Esophagus mucosa (tissue), 1 donor: Measurements from ENCODE around the gene UBXN1. TPM values are rescaled to one million over a fixed set of nuclear protein-coding genes. Genes with fewer than 3 reads are reported as not detected.

ENCODE experiments used
- ATAC-seq: fragments of 200-7000 bp; cut with Tn5 transposase; one replicate; pipeline ENCODE4 v1.9.1; 2020
- total RNA-seq: library from RNA; stranded (reverse); gene quantifications from one replicate; pipeline ENCODE4 v1.2.4, GENCODE V29; 2023
- donor health status: DM: yes; HTN: yes; CAD: no.

UBXN1 gene, protein sequence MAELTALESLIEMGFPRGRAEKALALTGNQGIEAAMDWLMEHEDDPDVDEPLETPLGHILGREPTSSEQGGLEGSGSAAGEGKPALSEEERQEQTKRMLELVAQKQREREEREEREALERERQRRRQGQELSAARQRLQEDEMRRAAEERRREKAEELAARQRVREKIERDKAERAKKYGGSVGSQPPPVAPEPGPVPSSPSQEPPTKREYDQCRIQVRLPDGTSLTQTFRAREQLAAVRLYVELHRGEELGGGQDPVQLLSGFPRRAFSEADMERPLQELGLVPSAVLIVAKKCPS
- 65.6 TPM for total RNA-seq

DNA sequence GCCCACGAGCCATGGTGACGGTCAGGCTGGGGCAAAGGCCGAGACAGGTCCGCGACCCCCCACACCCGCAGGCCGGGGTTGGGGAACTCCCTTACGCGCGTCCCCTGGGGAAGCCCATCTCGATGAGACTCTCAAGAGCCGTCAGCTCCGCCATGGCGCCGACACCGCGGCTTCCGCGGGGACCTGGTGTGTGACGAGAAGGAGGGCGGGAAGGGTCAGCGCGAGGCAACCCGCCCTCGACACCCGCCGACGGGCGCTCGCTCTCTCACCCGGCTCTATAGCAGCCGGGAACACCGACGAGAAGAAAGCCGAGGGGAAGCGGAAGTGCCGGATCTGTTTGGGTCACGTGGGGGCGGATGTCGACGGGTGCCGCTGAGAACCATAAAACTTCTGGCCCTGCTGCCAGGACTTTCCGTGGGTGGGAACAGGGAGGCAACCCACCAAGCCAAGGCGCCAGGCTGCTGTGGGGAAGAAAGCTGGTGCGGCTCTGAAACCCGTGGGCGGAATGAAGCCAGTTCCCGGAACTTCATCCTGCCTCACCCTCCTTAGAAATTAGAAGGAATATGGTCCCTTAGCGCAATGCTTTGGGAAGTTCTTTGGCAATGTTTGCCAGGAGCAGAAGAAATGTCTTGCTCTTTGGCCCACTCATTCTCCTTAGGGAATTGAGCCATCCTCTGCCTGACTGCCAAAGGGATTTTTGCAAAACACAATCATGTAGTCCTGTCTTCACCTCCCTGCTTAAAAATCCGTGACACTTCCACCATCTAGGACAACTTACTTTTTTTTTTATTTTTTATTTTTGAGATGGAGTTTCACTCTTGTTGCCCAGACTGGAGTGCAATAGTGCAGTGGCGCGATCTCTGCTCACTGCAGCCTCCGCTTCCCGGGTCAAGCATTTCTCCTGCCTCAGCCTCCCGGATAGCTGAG, at the start of gene UBXN1:
UBXN1 (minus strand) TSS at position 304 of the 927 bp plus-strand sequence; CDS start at position 154, 150 bp downstream.
- peak; percentile 84 for ATAC-seq

DNA sequence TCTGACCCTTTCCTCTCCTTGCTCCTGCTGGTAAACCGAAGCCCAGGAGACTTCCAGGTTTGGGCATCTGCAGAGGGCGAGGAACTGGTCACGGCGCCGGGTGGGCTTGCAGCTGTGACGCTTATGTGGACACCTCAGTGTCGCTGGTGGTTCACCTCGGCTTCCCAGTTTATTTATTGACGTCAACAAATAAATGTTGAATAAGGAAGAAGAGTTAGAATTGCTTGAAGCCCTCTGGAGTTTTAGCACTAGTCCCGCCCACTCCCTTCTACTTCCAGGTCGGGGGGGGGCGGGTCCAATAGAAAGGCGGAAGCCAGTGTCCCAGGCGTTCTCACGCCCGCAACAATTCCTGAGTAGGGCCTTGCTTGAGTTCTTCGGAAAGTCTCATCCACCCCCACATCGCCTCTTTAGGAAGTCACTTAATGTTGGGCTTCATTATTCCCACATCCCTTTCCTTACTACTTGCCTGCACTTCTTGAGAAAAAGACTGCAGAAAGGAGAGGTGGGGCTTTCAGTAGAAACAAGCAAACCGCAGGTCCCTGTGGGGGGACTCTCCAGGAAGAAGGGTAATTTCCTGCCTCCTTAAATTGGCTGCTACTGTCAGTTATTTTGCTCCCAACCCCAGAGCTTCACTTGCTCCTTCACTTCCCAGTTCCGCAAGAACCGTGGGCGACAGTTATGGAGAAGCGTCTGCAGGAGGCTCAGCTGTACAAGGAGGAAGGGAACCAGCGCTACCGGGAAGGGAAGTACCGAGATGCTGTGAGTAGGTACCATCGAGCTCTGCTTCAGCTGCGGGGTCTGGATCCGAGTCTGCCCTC, 49.5 kb upstream of the UBXN1 start, which contains the start of gene TTC9C:
TTC9C (plus strand) TSS at position 316 of the 818 bp plus-strand sequence; CDS start at position 679, 363 bp downstream.
- peak; percentile 55 for ATAC-seq

DNA sequence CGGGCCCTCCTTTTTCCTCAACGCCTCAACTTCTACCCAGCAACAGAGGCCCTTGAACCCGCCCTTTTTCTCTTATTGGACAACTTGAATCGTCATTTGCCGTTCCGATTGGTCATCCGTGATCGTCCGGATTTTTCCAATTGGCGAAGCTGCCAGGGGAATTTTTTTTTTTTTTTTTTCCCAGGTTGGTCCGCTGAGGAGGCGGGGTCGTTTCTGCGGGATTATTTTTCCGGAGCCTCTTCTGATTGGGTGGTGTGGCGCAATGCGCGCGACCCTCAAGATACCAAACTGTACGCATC, 48.9 kb upstream of the UBXN1 start:
- peak; percentile 74 for ATAC-seq

DNA sequence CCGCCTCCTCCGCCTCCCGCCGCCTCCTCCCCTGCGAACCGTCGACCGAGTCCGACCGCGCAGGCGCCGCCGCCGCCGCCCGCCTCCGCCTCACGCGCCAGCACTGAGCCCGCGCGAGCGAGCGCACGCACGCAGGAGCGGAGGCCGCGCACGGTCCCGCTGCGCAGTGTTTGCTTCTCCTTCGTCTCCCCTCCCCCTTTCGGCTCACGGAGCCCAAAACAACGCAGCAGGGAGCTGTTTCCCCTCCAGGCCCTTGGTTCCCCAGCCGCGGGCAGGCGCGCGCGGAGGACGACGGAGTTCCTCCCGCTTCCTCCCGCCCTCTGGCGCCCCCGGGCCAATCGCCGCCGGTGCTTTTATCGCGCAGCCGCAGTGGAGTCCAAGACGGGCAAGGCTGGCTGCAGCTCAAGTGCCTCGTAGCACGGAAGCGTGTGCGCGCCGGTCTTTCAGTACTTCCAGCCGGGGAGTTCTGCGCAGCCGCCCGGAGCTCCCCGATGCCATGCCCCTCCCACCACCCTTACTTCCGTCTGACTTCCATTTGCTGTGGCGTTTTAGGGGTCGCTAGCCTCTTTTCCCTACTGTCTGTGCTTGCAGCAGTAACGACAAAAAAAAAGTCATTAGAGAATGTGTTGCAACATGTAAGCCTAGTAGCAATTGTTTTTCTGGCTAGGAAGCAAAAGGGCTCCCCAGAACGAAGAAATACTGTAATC, 48.4 kb upstream of the UBXN1 start, which contains the start of gene HNRNPUL2:
HNRNPUL2 (minus strand) TSS at position 293 of the 707 bp plus-strand sequence. CDS start 301 bp downstream, outside the sequence.
- ATAC-seq = peak; percentile 94

DNA sequence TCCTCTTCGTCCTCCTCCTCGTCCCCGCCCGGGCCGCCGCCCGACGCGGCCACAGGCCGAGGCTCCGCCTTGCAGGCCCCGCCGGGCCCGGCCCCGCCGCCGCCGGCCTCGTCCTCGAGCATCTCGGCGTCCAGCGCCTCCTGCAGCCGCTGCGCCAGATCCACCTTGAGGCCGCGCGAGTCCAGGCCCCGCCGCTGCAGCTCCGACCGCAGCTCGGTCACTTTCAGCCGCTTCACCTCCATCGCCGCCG, 48.0 kb upstream of the UBXN1 start:
- ATAC-seq = peak; percentile 22

DNA sequence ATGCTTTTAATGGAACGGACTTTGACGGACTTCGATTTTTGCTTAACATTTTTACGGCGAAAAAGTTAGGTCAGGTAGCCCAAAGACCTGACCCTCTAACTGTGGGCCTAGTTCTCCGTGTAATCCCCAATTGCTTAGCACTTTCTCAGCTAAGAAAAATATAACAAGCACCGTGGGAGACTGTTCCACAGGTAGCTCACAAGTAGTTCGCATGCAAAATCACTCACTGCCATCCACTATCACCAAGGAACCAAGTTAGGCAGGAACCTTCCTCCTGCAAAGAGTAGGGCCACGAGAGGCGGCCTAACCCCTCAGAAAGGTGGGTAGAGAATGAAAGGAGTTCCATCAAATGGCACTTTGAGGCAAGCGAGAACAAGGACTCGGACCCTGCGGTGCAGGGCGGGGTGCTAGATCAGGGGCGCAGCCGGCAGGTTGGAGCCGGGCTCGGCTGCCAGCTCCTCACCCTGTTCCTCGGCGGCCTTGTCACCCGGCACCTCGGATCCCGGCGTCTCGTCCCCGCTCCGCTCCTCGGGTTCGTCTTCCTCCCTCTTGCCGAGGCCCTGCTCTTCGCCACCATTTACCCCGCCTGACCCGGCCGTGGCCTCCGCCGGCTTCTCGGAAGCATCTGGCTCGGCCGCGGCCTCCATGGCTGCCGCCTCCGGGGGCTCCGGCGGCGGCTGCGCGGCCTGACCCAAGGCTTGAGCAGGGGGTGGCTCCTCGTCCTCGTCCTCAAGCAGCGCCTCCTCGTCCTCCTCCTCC, 47.5 kb upstream of the UBXN1 start:
- ATAC-seq = no peak

DNA sequence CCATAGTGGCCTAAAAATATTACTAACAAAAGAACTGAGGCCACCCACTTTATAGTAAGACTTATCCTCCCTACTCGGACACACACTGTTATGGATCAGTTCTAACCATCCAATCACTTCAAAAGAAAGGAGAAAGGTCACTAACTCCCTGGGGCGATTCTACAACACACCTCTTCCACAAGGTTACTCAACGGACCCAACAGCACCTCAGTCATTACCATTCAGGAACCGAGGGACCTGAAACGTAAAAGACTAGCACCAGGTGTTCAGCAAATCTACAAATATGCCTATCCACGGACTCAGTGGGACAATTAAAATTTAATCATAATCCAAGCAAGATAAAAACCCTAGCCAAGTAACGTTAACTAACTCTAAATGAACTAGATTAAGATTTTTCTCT, 46.8 kb upstream of the UBXN1 start:
- no peak for ATAC-seq

DNA sequence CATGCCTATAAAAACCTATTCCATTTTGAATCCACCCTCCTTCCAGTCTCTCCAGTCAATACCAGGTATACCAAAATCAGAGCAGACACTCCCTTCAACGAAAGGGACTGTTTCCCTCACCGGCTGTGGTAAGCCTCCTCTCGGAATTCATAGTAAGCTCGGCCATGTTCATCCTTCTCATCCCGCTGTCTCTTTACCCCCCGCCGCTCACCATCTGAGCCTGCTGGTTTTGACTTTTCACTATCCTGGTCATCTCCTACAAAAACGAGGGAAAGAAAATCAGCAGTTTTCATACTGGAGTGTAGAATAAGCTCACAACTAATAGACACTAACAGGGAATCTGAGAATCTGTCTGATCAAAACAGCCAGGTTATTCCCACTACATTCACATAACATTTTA, 45.3 kb upstream of the UBXN1 start:
- no peak for ATAC-seq

DNA sequence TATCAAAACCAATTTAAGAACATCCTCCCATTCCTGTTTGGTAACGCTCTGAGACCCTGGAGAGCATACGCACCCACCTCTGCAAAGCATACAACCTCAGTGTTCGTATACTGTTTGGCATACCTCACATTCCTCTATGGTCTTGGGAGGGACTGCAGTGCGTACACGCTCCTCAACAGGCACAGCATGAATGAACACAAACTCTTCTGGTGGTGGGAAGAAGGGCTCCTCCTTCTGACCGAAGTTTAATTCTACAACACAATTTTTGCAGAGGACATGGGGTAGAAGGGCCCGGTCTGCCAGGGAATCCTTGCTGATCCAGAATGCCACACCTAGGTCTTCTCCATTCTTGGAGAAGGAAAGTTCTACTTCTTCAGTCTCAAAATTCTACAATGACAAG, 43.1 kb upstream of the UBXN1 start:
- no peak for ATAC-seq

DNA sequence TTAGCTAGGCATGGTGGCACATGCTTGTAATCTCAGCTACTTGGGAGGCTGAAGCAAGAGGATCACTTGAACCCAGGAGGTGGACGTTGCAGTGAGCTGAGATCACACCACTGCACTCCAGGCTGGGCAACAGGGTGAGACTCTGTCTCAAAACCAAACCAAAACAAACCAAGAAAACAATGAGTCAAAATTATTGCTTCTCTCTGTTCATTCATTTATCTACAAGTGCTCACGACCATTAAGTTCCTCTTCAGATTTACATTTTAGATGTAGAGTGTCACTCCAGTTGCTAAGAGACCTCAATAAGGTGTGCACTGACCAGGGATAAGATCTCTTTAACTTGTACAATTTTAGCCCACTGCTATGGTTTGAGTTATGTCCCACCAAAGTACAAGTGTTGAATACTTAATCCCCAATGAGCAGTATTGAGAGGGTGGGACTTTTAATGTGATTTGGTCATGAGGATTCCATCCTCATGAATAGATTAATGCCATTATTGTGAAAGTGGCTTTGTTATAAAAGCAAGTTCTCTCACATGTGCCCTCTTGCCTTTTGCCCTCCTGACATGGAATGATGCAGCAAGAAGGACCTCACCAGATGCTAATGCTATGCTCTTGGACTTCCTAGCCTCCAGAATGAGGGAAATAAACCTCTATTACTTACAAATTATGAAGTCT, 40.6 kb upstream of the UBXN1 start:
- ATAC-seq = no peak

DNA sequence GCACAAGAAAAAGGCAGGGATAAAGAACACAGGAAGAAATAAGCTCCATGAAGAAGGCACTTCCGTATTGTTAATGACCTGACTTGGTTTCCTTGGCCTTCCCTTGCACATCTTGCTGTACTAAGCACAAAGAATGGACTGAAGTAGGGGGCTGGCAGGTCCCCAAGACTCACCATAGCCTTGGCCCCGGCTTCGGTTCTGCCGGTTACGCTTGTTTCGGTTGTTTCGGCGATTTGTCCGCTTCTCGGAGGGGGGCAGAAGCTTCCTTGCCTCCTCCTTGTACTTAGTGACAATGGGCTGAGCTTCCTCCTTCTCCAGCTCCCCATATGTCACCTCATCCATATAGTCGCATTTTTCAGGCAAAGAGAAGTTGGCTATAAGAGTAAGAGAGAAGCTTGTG, 37.9 kb upstream of the UBXN1 start:
- no peak for ATAC-seq

DNA sequence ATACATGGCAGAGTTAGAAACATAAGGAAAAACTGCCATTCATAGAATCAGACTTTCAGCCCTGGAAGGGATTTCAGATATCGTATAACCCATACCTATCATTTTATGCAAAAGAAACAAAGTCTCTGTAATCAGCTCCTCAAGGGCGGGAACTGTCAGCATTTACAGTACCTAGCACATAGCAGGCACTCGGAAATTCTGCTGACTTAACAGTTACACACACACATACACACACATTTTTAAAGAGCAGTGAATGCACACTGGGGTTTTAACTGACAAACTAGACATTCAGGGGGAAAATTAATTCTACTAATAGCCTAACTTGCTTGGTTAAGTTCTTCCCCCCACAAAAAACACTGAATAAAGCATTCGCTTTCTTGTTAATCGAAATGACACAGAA, 37.3 kb upstream of the UBXN1 start:
- ATAC-seq = no peak

DNA sequence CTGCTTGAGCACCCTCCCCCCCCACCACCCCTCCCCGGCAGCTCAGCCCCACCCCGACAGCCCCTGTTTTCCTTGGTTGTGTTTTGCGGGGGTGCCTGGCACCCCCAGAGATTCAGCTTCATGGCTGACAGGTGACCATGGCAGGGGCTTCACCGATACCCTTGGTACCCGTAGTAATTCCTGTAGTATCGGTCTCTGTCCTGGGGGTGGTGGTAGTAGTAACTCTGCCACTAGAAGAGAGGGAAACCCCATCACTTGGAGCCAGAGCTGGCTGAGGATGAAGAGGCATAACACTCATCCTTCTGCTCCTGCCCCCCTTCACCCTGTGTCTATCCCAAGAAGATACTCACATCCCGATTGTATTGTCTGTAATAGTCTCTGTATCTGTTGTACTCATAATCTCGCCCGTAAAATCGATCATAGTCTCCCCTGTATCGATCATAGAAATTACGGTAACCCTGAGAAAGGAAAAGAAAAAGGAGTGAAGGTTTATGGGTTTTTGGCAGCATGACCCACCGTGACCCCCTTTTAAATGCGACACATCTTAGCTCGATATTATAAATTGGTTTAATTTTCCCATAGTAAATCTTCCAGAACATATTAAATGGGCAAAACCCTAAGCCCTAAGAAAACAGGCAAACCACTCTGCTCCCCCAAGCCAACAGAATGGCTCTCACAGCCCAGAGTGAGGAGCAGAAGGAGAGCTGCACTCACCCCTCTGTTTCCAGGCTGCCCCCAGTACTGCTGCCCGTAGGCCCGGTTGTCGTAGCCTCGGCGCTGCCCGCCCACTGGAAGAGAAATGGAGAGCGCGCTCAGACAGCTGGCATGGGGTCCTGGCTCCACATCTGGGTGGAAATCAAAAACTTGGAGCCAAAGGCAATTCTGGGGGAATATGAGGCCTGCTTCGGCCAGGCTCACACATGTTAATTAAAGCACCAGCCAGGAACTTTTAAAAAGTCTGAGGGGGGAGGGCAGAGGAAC, 36.6 kb upstream of the UBXN1 start:
- ATAC-seq = no peak

DNA sequence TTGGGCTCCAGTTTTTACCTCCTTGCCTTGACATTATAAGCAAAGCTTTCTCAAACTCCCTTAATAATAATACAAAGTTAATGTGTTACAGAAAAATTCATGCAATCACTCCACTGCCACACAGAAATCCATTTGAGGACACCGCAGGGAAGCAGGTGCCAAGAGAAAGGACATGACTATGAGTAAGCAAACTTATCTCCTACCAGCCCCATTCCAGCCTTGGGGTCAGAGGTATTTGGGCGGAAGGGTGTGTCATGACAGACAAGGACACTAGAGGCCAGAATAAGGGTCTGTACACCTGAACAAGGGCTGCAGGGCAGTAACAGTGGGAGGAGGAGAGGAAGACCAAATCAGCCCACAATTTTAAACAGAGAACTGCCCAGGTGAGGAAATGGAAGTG, 34.5 kb upstream of the UBXN1 start:
- ATAC-seq = no peak

DNA sequence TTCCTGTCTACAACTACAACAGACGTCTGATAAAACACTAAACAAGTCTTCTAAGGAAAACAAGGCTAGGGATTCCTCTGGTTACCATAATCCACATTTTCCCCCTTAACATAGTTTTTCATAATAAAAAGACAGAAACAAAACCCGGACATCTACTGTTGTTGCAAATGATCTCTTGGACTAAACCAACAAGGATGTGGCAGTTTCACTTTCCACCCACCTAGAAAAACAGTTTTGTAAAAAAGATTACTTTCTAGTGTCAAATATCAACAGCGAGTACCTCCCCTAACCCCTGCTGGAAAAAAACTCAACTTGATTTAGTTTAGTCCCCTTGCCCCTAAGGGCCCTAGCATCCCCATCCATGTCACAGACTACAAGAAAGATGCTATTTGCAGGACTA, 34.0 kb upstream of the UBXN1 start:
- no peak for ATAC-seq

DNA sequence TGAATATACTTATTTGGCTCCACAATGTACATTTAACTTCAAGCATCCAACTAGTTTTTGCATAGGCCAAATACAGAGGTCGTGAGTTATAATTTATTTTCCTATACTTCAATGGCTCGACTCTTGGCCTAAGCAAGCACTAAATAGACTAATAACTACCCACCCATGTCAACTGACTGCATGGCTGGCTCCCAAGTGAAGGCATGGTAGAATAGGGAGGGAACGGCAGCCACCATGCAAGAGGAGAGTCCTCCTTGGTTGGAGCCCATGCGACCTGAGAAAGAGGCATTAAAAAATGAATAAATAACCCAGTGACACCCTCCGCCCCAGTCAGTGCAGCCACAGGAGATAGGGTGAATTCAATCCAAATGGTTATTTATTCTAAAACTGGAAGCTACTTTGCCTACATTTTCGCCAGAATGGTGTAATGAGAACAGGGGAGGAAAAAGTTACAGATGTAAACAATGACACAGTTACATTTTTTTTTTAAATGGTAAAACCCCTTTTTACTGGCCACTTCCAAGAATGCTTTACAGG, 33.5 kb upstream of the UBXN1 start:
- no peak for ATAC-seq

DNA sequence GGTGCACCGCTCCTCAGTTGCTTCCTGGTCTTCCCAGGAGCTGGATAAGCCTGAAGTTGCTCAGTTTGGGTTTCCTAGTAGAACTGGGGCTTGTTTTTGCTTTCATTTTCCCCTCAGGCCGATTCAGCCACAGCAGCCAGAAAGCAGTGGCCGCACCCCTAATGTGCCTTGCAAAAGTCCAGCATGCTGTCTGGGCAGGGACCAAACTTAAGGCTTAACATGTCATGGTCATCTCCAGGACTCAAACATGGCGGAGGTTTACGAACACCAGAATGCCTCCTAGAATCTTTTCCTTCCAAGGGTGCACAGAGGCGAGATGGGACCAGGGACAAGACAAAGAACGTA, 31.1 kb upstream of the UBXN1 start:
- no peak for ATAC-seq

DNA sequence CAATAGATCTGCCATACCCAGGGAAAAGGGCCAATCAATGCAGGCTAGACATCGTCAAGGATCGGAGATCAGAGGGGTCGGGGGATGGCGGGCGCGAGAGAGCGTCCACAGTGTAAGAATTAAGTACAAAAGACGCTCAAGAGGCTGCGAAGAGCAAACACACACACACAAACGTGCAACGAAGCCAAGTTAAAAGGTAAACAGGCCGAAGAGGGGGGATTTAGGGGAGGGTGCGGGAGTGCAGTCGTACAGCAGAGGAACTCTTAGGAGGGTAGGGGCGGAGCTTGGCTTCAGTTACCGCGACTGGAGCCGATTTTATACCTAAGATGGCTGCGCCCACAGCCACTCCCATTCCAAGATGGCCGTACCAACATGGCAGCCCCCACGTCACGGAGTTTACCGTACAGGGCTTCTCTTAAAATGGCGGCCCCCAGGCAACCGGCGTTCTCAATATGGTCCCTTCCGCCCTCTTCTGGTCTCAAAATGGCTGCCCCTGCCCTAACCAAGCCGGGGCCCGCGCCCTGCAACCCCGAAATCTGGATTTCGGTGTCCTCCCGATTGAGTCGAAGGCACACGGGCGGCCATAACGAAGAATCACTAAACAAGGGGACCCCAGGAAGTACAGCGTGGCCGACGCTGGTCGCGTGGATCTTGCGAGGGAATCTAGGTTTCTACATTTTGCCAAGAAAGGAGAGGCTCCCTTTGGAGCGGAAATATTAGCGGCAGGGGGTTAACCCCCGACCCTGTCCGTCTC, 30.6 kb upstream of the UBXN1 start:
- peak; percentile 85 for ATAC-seq

DNA sequence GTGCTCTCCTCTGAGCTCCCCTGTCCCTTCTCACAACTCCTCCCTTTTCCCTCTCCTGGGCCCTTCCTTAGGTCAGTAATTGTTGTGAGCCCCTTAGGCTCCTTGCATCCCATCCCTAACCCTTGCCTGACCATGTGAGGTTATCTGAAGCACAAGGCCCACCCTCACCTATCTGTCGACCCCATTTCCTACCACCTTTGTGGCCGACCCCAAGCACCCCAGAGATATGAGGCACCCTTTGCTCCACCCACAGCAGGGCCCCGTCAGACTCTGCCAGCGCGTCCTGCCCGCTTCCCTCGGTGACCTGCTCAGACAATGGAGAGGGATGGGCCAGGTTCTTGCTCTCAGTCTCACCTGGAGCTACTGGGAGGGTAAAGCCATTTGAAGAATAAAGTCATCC, 29.9 kb upstream of the UBXN1 start:
- peak; percentile 47 for ATAC-seq
